ENCODE data around the gene DOCK3.
"Not testable (repeated sequence)": the region's sequence is repeated elsewhere in the genome, so short reads cannot be mapped to it uniquely, and the experiment has no call there.

Gene DOCK3

GRCh38 chr3:50650018-50650417 lies 24.7 kb upstream of the DOCK3 start:
- DNase-seq (ENCODE audit: low spot score), result no peak

- no peak for DNase-seq (ENCODE audit: low spot score)
Measured at GRCh38 chr3:50651445-50651844, 23.3 kb upstream of the DOCK3 start.

- DNase-seq (ENCODE audit: low spot score), result no peak
Measured at GRCh38 chr3:50651920-50652529, 22.7 kb upstream of the DOCK3 start.

GRCh38 chr3:50652709-50653108 lies 22.0 kb upstream of the DOCK3 start:
- no peak for DNase-seq (ENCODE audit: low spot score)

GRCh38 chr3:50653937-50654595 lies 20.7 kb upstream of the DOCK3 start:
- no peak for DNase-seq (ENCODE audit: low spot score)

- no peak for DNase-seq (ENCODE audit: low spot score)
Measured at GRCh38 chr3:50655009-50655830, 19.5 kb upstream of the DOCK3 start.

GRCh38 chr3:50656417-50657195 lies 18.1 kb upstream of the DOCK3 start:
- DNase-seq (ENCODE audit: low spot score), result no peak

- no peak for DNase-seq (ENCODE audit: low spot score)
Measured at GRCh38 chr3:50657407-50657806, 17.3 kb upstream of the DOCK3 start.

GRCh38 chr3:50657816-50658215 lies 16.9 kb upstream of the DOCK3 start:
- no peak for DNase-seq (ENCODE audit: low spot score)

GRCh38 chr3:50658416-50658815 lies 16.3 kb upstream of the DOCK3 start:
- no peak for DNase-seq (ENCODE audit: low spot score)

GRCh38 chr3:50658831-50659230 lies 15.9 kb upstream of the DOCK3 start:
- DNase-seq (ENCODE audit: low spot score), result no peak

- DNase-seq (ENCODE audit: low spot score), result no peak
Measured at GRCh38 chr3:50660386-50660785, 14.3 kb upstream of the DOCK3 start.

- DNase-seq (ENCODE audit: low spot score), result no peak
Measured at GRCh38 chr3:50661321-50661837, 13.3 kb upstream of the DOCK3 start.

- DNase-seq (ENCODE audit: low spot score), result no peak
Measured at GRCh38 chr3:50662408-50662807, 12.3 kb upstream of the DOCK3 start.

GRCh38 chr3:50665081-50665840 lies 9.5 kb upstream of the DOCK3 start:
- no peak for DNase-seq (ENCODE audit: low spot score)

- DNase-seq (ENCODE audit: low spot score), result not testable (repeated sequence)
Measured at GRCh38 chr3:50665841-50666115, 8.9 kb upstream of the DOCK3 start.

GRCh38 chr3:50666837-50667236 lies 7.9 kb upstream of the DOCK3 start:
- no peak for DNase-seq (ENCODE audit: low spot score)

GRCh38 chr3:50671331-50671730 lies 3.4 kb upstream of the DOCK3 start:
- DNase-seq (ENCODE audit: low spot score), result peak; percentile 78

GRCh38 chr3:50672656-50673055 lies 2.1 kb upstream of the DOCK3 start:
- no peak for DNase-seq (ENCODE audit: low spot score)

- DNase-seq (ENCODE audit: low spot score), result no peak
Measured at GRCh38 chr3:50673931-50674330, 796 bp upstream of the DOCK3 start.

- no peak for DNase-seq (ENCODE audit: low spot score)
Measured at GRCh38 chr3:50675179-50676030, 678 bp downstream of the DOCK3 start.
